ENCODE results near the gene ENC1.
"Not testable (repeated sequence)": the region's sequence is repeated elsewhere in the genome, so short reads cannot be mapped to it uniquely, and the experiment has no call there.

ENC1 gene

GRCh38 chr5:74640450-74640953 is at the start of gene ENC1:
ENC1 (minus strand) TSS chr5:74640728; CDS start chr5:74636485, 4,243 bp downstream.
- peak within 1 kb of the TSS; percentile 50 to 91 for H3K27ac ChIP-seq
- DNase-seq (ENCODE audit: low spot score), result peak; percentile 88
- H3K4me3 ChIP-seq, result peak within 1 kb of the TSS; percentile 87
- peak; percentile 47 for TF ChIP-seq CTCF (IDR thresholded peaks at IDR 0.05)

GRCh38 chr5:74686962-74687751 is 46.6 kb upstream of the ENC1 start:
- TF ChIP-seq CTCF (IDR thresholded peaks at IDR 0.05), result no peak
- H3K4me3 ChIP-seq, result peak overlapping the region; percentile 94
- DNase-seq (ENCODE audit: low spot score), result no peak

GRCh38 chr5:74685979-74686631 is 45.6 kb upstream of the ENC1 start:
- Histone ChIP-seq H3K27ac (peak overlapping the region; percentile 73 to 93), H3K4me3 (peak overlapping the region; percentile 94)
- DNase-seq (ENCODE audit: low spot score), result no peak
- TF ChIP-seq CTCF (IDR thresholded peaks at IDR 0.05), result no peak

More at GRCh38 chr5:74686962-74687751, 46.6 kb upstream of the ENC1 start:
- H3K27ac ChIP-seq, result no peak overlapping the region

- Histone ChIP-seq H3K4me3 (peak within 1 kb of the TSS; percentile 94), H3K27ac (peak within 1 kb of the TSS; percentile 73 to 93)
- no peak for TF ChIP-seq CTCF (IDR thresholded peaks at IDR 0.05)
- DNase-seq (ENCODE audit: low spot score), result peak; percentile 91
Measured at GRCh38 chr5:74684900-74685851, 44.6 kb upstream of the ENC1 start, which contains the start of gene HEXB. HEXB (plus strand) TSS chr5:74685233; CDS start chr5:74685261, 28 bp downstream.

GRCh38 chr5:74679966-74680365 is 39.4 kb upstream of the ENC1 start:
- TF ChIP-seq CTCF (IDR thresholded peaks at IDR 0.05), result no peak
- no peak overlapping the region for H3K4me3 ChIP-seq
- DNase-seq (ENCODE audit: low spot score), result no peak
- H3K27ac ChIP-seq, result no peak overlapping the region

GRCh38 chr5:74679300-74679699 is 38.8 kb upstream of the ENC1 start:
- DNase-seq (ENCODE audit: low spot score); H3K27ac ChIP-seq; H3K4me3 ChIP-seq: not testable (repeated sequence)

GRCh38 chr5:74678123-74678522 is 37.6 kb upstream of the ENC1 start:
- not testable (repeated sequence) for DNase-seq (ENCODE audit: low spot score); H3K4me3 ChIP-seq; H3K27ac ChIP-seq

- not testable (repeated sequence) for DNase-seq (ENCODE audit: low spot score); H3K27ac ChIP-seq; H3K4me3 ChIP-seq
Measured at GRCh38 chr5:74676466-74676865, 35.9 kb upstream of the ENC1 start.

Data from coronary artery (tissue), 2 donors.